HepG2 (cell line): ENCODE data around the gene ELP5. TPM values are rescaled to one million over a fixed set of nuclear protein-coding genes. Genes with fewer than 3 reads are reported as not detected.

Experiments
- ASH2L ChIP-seq: fragments of 300-600, 200-600 bp; sonication (generic); IDR thresholded peaks from 2 replicates; pipeline ENCODE4 v1.7.0; 2017; ENCODE audit warnings: low read depth, mild to moderate bottlenecking, moderate library complexity, mixed read lengths, low read length; ENCODE audit not compliant: insufficient read length
- ERF ChIP-seq: IDR thresholded peaks from 2 replicates; pipeline ENCODE4 v1.6.1; 2018; ENCODE audit warnings: missing biosample characterization, missing genetic modification reagents
- FOXC1 ChIP-seq: sonication (generic); formaldehyde crosslinking; IDR thresholded peaks from 2 replicates; pipeline ENCODE4 v1.8.0; 2022; ENCODE audit warnings: mild to moderate bottlenecking, missing genetic modification reagents, borderline replicate concordance
- JUNB ChIP-seq: sonication (generic); formaldehyde crosslinking; IDR thresholded peaks from 2 replicates; pipeline ENCODE4 v1.8.0; 2022; ENCODE audit warnings: missing genetic modification reagents, mild to moderate bottlenecking, borderline replicate concordance
- NFATC3 ChIP-seq: sonication (generic); formaldehyde crosslinking; IDR thresholded peaks from 2 replicates; pipeline ENCODE4 v1.5.1; 2020; ENCODE audit warnings: mild to moderate bottlenecking, missing genetic modification reagents
- POLR2A ChIP-seq, 2 experiments: IDR thresholded peaks; 2 replicates each; pipeline ENCODE4 v1.6.1; 2011; ENCODE audit warnings: low read depth in 2 of 2, low read length in 2 of 2, mild to moderate bottlenecking in 1 of 2, moderate library complexity in 1 of 2; ENCODE audit not compliant: insufficient read depth in 1 of 2
- PRMT3 ChIP-seq: sonication (generic); formaldehyde crosslinking; IDR thresholded peaks from 2 replicates; pipeline ENCODE4 v1.8.1; 2022; ENCODE audit warnings: low read depth, mild to moderate bottlenecking, moderate library complexity, missing genetic modification reagents, borderline replicate concordance
- ZBTB21 ChIP-seq: sonication (generic); formaldehyde crosslinking; IDR thresholded peaks from 2 replicates; pipeline ENCODE4 v1.4.0; 2020; ENCODE audit warnings: missing genetic modification reagents
- ZNF121 ChIP-seq: sonication (generic); formaldehyde crosslinking; IDR thresholded peaks from 2 replicates; pipeline ENCODE4 v1.5.0; 2020; ENCODE audit warnings: mild to moderate bottlenecking, missing genetic modification reagents
- ZNF850 ChIP-seq: sonication (generic); formaldehyde crosslinking; conservative IDR thresholded peaks from 2 replicates; pipeline ENCODE4 v1.9.0; 2021; ENCODE audit warnings: mild to moderate bottlenecking, missing genetic modification reagents
- polyA plus RNA-seq, 8 experiments: library from polyadenylated mRNA; depleted of rRNA in 3 of 8; stranded (reverse) in 7 of 8; unstranded in 1 of 8; fragments of >200 nt; fragmentation: Illumina TruSeq in 4 of 8; extraction: Trizol in 4 of 8; gene quantifications; 2 replicates each; pipeline versions ENCODE4 v1.2.1 to v1.2.3, GENCODE V29; 2011 to 2016; ENCODE audit warnings: low read depth in 4 of 8, missing spikeins in 1 of 8, mixed read lengths in 1 of 8; ENCODE audit not compliant: insufficient read depth in 1 of 8
- total RNA-seq, 5 experiments: library from RNA; depleted of rRNA; stranded (reverse); fragments of >200 nt; fragmentation: Illumina TruSeq; extraction: Trizol; gene quantifications; 2 replicates each; pipeline ENCODE4 v1.2.3, GENCODE V29; 2016; ENCODE audit warnings: low read depth in 1 of 5
- TF ChIP-seq, protein P1 (sequence below): sonication (generic); formaldehyde crosslinking; IDR thresholded peaks from 2 replicates; pipeline ENCODE4 v1.9.0; 2022; ENCODE audit warnings: low read depth, missing genetic modification reagents
- TF ChIP-seq, protein P2 (sequence below): sonication (generic); formaldehyde crosslinking; IDR thresholded peaks from 2 replicates; pipeline ENCODE4 v1.4.0; 2020; ENCODE audit warnings: missing genetic modification reagents, borderline replicate concordance
- TF ChIP-seq, protein P3 (sequence below): sonication (generic); formaldehyde crosslinking; IDR thresholded peaks from 2 replicates; pipeline ENCODE4 v1.4.0; 2020; ENCODE audit warnings: missing genetic modification reagents
- TF ChIP-seq, protein P4 (sequence below): sonication (generic); formaldehyde crosslinking; IDR thresholded peaks from 2 replicates; pipeline ENCODE4 v1.5.1; 2020; ENCODE audit warnings: missing genetic modification reagents, mild to moderate bottlenecking, borderline replicate concordance
- TF ChIP-seq, protein P5 (sequence below), 2 experiments: sonication (generic) in 1 of 2; formaldehyde crosslinking in 1 of 2; IDR thresholded peaks; 2 replicates each; pipeline versions ENCODE4 v1.4.0 to v1.6.1; 2018 to 2020; ENCODE audit warnings: missing genetic modification reagents in 2 of 2, borderline replicate concordance in 1 of 2, low read depth in 1 of 2, mild to moderate bottlenecking in 1 of 2, missing biosample characterization in 1 of 2

Gene ELP5
- total and polyA plus RNA-seq, 2 of the 13 experiments (the other 11 are each of a cell fraction or from before 2014, with no cell fraction given) = 67.6 to 69.8 TPM

DNA sequence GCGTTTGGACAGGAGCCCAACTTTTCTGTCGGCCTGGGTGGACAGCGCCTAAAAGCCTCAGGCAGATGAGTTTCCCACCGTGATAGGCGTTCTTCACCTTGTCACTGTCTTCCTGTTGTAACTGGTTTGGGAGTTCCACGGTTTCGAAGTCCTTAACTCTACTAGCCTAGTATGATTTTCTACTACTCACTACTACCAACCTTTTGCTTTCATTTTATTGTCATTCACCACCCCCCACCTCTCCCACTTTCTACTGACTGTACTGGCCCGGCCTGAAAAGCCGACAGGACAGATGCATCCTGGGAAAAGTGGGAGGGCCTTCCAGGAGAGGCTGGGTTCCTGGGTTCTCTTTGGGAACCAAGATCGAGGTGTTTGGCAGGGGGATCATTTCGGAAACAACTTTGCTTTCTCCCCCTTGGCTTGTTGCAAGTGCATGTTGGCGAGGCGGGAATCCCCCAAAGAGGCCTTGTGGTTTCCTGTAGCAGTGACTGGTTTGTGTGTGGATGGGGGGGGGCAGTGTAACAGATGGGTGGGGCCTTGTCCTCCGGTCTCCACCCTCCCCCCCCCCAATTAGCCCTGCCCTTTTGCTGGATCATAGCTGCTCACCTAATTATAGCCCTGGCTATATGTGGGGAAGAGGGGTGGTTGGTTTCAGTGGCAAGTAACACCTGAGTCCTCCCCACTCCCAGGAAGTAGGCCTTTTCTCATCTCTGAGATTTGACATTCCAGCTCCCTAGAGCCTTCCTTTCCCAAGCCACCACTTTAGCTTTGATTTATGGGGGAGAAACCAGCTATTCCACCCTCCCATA lies 56.8 kb downstream of the ELP5 start (continued):
- 0 out of 2 replicates have a peak, but pooled peaks have one; percentile 27 for TF ChIP-seq ERF (CRISPR knock-in tag)
- TF ChIP-seq, protein P1, sequence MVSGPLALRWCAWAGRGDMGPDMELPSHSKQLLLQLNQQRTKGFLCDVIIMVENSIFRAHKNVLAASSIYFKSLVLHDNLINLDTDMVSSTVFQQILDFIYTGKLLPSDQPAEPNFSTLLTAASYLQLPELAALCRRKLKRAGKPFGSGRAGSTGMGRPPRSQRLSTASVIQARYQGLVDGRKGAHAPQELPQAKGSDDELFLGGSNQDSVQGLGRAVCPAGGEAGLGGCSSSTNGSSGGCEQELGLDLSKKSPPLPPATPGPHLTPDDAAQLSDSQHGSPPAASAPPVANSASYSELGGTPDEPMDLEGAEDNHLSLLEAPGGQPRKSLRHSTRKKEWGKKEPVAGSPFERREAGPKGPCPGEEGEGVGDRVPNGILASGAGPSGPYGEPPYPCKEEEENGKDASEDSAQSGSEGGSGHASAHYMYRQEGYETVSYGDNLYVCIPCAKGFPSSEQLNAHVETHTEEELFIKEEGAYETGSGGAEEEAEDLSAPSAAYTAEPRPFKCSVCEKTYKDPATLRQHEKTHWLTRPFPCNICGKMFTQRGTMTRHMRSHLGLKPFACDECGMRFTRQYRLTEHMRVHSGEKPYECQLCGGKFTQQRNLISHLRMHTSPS = no peak
- TF ChIP-seq, protein P2, sequence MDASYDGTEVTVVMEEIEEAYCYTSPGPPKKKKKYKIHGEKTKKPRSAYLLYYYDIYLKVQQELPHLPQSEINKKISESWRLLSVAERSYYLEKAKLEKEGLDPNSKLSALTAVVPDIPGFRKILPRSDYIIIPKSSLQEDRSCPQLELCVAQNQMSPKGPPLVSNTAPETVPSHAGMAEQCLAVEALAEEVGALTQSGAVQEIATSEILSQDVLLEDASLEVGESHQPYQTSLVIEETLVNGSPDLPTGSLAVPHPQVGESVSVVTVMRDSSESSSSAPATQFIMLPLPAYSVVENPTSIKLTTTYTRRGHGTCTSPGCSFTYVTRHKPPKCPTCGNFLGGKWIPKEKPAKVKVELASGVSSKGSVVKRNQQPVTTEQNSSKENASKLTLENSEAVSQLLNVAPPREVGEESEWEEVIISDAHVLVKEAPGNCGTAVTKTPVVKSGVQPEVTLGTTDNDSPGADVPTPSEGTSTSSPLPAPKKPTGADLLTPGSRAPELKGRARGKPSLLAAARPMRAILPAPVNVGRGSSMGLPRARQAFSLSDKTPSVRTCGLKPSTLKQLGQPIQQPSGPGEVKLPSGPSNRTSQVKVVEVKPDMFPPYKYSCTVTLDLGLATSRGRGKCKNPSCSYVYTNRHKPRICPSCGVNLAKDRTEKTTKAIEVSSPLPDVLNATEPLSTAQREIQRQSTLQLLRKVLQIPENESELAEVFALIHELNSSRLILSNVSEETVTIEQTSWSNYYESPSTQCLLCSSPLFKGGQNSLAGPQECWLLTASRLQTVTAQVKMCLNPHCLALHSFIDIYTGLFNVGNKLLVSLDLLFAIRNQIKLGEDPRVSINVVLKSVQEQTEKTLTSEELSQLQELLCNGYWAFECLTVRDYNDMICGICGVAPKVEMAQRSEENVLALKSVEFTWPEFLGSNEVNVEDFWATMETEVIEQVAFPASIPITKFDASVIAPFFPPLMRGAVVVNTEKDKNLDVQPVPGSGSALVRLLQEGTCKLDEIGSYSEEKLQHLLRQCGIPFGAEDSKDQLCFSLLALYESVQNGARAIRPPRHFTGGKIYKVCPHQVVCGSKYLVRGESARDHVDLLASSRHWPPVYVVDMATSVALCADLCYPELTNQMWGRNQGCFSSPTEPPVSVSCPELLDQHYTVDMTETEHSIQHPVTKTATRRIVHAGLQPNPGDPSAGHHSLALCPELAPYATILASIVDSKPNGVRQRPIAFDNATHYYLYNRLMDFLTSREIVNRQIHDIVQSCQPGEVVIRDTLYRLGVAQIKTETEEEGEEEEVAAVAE = peak; percentile 16; the same call in 1 of the 2 replicates
- TF ChIP-seq, protein P3, sequence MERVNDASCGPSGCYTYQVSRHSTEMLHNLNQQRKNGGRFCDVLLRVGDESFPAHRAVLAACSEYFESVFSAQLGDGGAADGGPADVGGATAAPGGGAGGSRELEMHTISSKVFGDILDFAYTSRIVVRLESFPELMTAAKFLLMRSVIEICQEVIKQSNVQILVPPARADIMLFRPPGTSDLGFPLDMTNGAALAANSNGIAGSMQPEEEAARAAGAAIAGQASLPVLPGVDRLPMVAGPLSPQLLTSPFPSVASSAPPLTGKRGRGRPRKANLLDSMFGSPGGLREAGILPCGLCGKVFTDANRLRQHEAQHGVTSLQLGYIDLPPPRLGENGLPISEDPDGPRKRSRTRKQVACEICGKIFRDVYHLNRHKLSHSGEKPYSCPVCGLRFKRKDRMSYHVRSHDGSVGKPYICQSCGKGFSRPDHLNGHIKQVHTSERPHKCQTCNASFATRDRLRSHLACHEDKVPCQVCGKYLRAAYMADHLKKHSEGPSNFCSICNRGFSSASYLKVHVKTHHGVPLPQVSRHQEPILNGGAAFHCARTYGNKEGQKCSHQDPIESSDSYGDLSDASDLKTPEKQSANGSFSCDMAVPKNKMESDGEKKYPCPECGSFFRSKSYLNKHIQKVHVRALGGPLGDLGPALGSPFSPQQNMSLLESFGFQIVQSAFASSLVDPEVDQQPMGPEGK (CRISPR knock-in tag) = peak; percentile 69
- no peak for TF ChIP-seq NFATC3 (CRISPR knock-in tag)
- TF ChIP-seq ZBTB21 (CRISPR knock-in tag) = no peak
- no peak for TF ChIP-seq FOXC1 (CRISPR knock-in tag)
- TF ChIP-seq JUNB (CRISPR knock-in tag) = no peak
- TF ChIP-seq, protein P4, sequence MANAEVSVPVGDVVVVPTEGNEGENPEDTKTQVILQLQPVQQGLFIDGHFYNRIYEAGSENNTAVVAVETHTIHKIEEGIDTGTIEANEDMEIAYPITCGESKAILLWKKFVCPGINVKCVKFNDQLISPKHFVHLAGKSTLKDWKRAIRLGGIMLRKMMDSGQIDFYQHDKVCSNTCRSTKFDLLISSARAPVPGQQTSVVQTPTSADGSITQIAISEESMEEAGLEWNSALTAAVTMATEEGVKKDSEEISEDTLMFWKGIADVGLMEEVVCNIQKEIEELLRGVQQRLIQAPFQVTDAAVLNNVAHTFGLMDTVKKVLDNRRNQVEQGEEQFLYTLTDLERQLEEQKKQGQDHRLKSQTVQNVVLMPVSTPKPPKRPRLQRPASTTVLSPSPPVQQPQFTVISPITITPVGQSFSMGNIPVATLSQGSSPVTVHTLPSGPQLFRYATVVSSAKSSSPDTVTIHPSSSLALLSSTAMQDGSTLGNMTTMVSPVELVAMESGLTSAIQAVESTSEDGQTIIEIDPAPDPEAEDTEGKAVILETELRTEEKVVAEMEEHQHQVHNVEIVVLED = peak; percentile 15; the same call in 1 of the 2 replicates
- TF ChIP-seq POLR2A (IDR thresholded peaks at IDR 0.05; ENCODE audit: insufficient read depth in 1 of 2, low read depth in 2 of 2, low read length in 2 of 2) = peak; percentile 37 to 69; a peak in 3 of 4 replicates
- TF ChIP-seq ASH2L = peak; percentile 29
- TF ChIP-seq, protein P5, sequence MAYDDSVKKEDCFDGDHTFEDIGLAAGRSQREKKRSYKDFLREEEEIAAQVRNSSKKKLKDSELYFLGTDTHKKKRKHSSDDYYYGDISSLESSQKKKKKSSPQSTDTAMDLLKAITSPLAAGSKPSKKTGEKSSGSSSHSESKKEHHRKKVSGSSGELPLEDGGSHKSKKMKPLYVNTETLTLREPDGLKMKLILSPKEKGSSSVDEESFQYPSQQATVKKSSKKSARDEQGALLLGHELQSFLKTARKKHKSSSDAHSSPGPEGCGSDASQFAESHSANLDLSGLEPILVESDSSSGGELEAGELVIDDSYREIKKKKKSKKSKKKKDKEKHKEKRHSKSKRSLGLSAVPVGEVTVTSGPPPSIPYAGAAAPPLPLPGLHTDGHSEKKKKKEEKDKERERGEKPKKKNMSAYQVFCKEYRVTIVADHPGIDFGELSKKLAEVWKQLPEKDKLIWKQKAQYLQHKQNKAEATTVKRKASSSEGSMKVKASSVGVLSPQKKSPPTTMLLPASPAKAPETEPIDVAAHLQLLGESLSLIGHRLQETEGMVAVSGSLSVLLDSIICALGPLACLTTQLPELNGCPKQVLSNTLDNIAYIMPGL (CRISPR knock-in tag; IDR thresholded peaks at IDR 0.05; ENCODE audit: borderline replicate concordance in 1 of 2, low read depth in 1 of 2) = peak in 1 of 2 experiments; percentile 40; a peak in 1 of 4 replicates
- TF ChIP-seq ZNF850 (CRISPR knock-in tag) = no peak
- no peak for TF ChIP-seq PRMT3
- peak; percentile 83 for TF ChIP-seq ZNF121 (CRISPR knock-in tag)
